Tibial nerve (tissue), 4 donors: ENCODE measurements around the gene MBP. TPM values are rescaled to one million over a fixed set of nuclear protein-coding genes. Genes with fewer than 3 reads are reported as not detected.
A peak's percentile ranks its signal among the peaks of the same experiment; 100 is the strongest.

ENCODE experiments used
- DNase-seq, 2 donors: peaks; one replicate each; pipeline ENCODE4 v3.0.0-alpha.2; 2019; ENCODE audit warnings: low spot score in 2 of 2
- H3K27ac ChIP-seq, 4 donors: fragments of 200-600 bp; sonication (generic) in 3 of 4; one replicate each; pipeline ENCODE4 v1.5.1; 2017 to 2019; ENCODE audit warnings: mild to moderate bottlenecking in 1 of 4
- H3K27me3 ChIP-seq, 2 donors: fragments of 200-600 bp; sonication (generic) in 1 of 2; one replicate each; pipeline versions ENCODE4 v1.5.1 to v1.6.0; 2017 to 2019
- H3K36me3 ChIP-seq, 3 donors: fragments of 200-600 bp; sonication (generic); one replicate each; pipeline ENCODE4 v1.5.1; 2018 to 2019
- H3K4me1 ChIP-seq, 4 donors: fragments of 200-600 bp; sonication (generic) in 3 of 4; one replicate each; pipeline ENCODE4 v1.5.1; 2017 to 2019
- H3K4me3 ChIP-seq, 4 donors: fragments of 200-600 bp; sonication (generic) in 3 of 4; one replicate each; pipeline ENCODE4 v1.5.1; 2017 to 2019; ENCODE audit warnings: mild to moderate bottlenecking in 1 of 4, moderate library complexity in 1 of 4
- H3K9me3 ChIP-seq, 4 donors: fragments of 200-600 bp; sonication (generic) in 3 of 4; one replicate each; pipeline ENCODE4 v1.5.1; 2017 to 2019
- CTCF ChIP-seq, 5 experiments: fragments of 200-600 bp in 3 of 5; fragments of 450-650 bp in 2 of 5; sonication (generic) in 3 of 5; IDR thresholded peaks; one replicate each; pipeline ENCODE4 v1.5.1; 2016 to 2019; ENCODE audit warnings: antibody characterized with exemption in 5 of 5, mild to moderate bottlenecking in 3 of 5, moderate library complexity in 2 of 5
- EP300 ChIP-seq, 2 donors: sonication (generic); formaldehyde crosslinking; IDR thresholded peaks; one replicate each; pipeline ENCODE4 v1.6.1; 2017; ENCODE audit warnings: antibody characterized with exemption in 2 of 2, mild to moderate bottlenecking in 1 of 2
- POLR2A ChIP-seq, 2 donors: fragments of 450-650 bp; IDR thresholded peaks; one replicate each; pipeline ENCODE4 v1.6.1; 2017; ENCODE audit warnings: antibody characterized with exemption in 2 of 2, mild to moderate bottlenecking in 2 of 2, moderate library complexity in 2 of 2
- WGBS, 2 donors: methylation state at CpG; one replicate each; pipeline ENCODE4 v1.1.5; 2018; 5-methylcytosine and 5-hydroxymethylcytosine counted together
- total RNA-seq, 4 donors: library from RNA; depleted of rRNA; stranded (reverse); fragments of >200 nt; gene quantifications; one replicate each; pipeline ENCODE4 v1.1.0, GENCODE V29; 2016

MBP gene
- total RNA-seq, 4 donors from 2014 or later: 831 to 1,485 (median 1,405) TPM

GRCh38 chr18:77134611-77135010, 2.0 kb upstream of the MBP start:
- TF ChIP-seq EP300 (IDR thresholded peaks at IDR 0.05): no peak
- no peak for TF ChIP-seq CTCF (IDR thresholded peaks at IDR 0.05)
- no peak for TF ChIP-seq POLR2A (IDR thresholded peaks at IDR 0.05)
- Histone ChIP-seq H3K27me3 (peaks cover 0 to 10% of the 10 kb centered on the region in 2 donors), H3K9me3 (peaks cover 0 to 5% (median 0%) of the 10 kb centered on the region in 4 donors), H3K27ac (peak overlapping the region in 1 of 4 donors; percentile 26), H3K4me1 (peaks cover 0 to 43% (median 14%) of the 10 kb centered on the region in 4 donors), H3K4me3 (no peak overlapping the region), H3K36me3 (no peaks in the 10 kb centered on the region)
- 38 to 52% methylated on average over 4 of the region's 4 CpGs for WGBS, 2 donors
- DNase-seq: no peak

- TF ChIP-seq CTCF (IDR thresholded peaks at IDR 0.05): no peak
- TF ChIP-seq EP300 (IDR thresholded peaks at IDR 0.05): no peak
- no peak for TF ChIP-seq POLR2A (IDR thresholded peaks at IDR 0.05)
- Histone ChIP-seq H3K36me3 (no peaks in the 10 kb centered on the region), H3K27me3 (peaks cover 0 to 16% of the 10 kb centered on the region in 2 donors), H3K4me1 (peaks cover 0 to 43% (median 15%) of the 10 kb centered on the region in 4 donors), H3K4me3 (no peak overlapping the region), H3K9me3 (peaks cover 0 to 5% (median 0%) of the 10 kb centered on the region in 4 donors), H3K27ac (peak overlapping the region in 3 of 4 donors; percentile 73 to 96 (median 94))
- DNase-seq: peak; percentile 42 to 48
- WGBS, 2 donors: 49 to 51% methylated on average over 12 of the region's 12 CpGs
Measured at GRCh38 chr18:77133835-77134496, 1.4 kb upstream of the MBP start.

- Histone ChIP-seq H3K4me1 (peaks cover 0 to 49% (median 21%) of the 10 kb centered on the region in 4 donors), H3K4me3 (peak overlapping the region; percentile 44 to 96 (median 84)), H3K9me3 (peaks cover 0 to 5% (median 0%) of the 10 kb centered on the region in 4 donors), H3K36me3 (no peaks in the 10 kb centered on the region), H3K27ac (peak overlapping the region; percentile 73 to 97 (median 95)), H3K27me3 (peaks cover 0 to 18% of the 10 kb centered on the region in 2 donors)
- WGBS, 2 donors: 47 to 48% methylated on average over 31 to 35 of the region's 44 CpGs
- DNase-seq: peak in 1 of 2 donors; percentile 56
- no peak for TF ChIP-seq POLR2A (IDR thresholded peaks at IDR 0.05)
- TF ChIP-seq EP300 (IDR thresholded peaks at IDR 0.05): peak in 1 of 2 donors; percentile 14
Measured at GRCh38 chr18:77133051-77133834, 660 bp upstream of the MBP start.

- DNase-seq: peak; percentile 46 to 48
- peaks cover 0 to 52% (median 28%) of the 10 kb centered on the region in 4 donors for H3K4me1 ChIP-seq
Measured at GRCh38 chr18:77131652-77132368, 773 bp downstream of the MBP start.

More at GRCh38 chr18:77131652-77132368, 773 bp downstream of the MBP start:
- Histone ChIP-seq H3K27me3 (peaks cover 0 to 18% of the 10 kb centered on the region in 2 donors), H3K4me3 (peak overlapping the region; percentile 44 to 96 (median 84)), H3K36me3 (no peaks in the 10 kb centered on the region), H3K9me3 (peaks cover 0 to 5% (median 0%) of the 10 kb centered on the region in 4 donors), H3K27ac (peak overlapping the region; percentile 73 to 97 (median 95))
- TF ChIP-seq EP300 (IDR thresholded peaks at IDR 0.05) (peak in 1 of 2 donors; percentile 15), POLR2A (IDR thresholded peaks at IDR 0.05) (peak in 1 of 2 donors; percentile 42), CTCF (IDR thresholded peaks at IDR 0.05) (no peak)
- WGBS, 2 donors: 0% methylated on average over 4 to 42 of the region's 76 CpGs
